ENCODE measurements around the gene KLHL36. TPM values are rescaled to one million over a fixed set of nuclear protein-coding genes. Genes with fewer than 3 reads are reported as not detected.

The KLHL36 gene
- total and polyA plus RNA-seq, 9 of the 15 experiments (the other 6 are each of a cell fraction or from before 2014, with no cell fraction given): 2.1 to 51.2 (median 18.5) TPM

DNA sequence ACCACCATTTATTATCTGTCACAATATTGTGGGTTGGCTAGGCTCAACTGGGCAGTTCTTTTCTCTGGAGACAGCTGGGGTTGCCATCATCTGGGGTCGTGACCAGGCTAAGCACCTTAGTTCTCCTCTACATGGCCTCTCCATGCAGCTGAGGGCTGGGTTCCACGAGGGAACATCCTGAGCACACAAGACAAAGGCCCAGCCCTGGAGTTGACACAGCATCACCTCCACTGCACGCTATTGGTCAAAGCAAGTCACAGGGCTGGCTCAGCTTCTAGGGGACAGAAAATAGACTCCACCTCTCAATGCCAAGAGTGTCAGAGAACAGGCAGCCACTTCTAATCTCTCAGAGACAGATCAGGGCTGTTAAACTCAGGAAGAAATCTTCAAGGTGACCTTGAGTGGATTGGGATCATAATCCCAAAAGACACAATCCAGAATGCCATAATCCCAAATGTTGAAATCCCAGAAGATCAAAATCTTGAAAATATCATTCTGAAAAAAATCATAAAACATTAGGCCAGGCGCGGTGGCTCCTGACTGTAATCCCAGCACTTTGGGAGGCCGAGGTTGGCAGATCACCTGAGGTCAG lies 38.5 kb downstream of the KLHL36 start (continued):
- TF ChIP-seq, protein P1, sequence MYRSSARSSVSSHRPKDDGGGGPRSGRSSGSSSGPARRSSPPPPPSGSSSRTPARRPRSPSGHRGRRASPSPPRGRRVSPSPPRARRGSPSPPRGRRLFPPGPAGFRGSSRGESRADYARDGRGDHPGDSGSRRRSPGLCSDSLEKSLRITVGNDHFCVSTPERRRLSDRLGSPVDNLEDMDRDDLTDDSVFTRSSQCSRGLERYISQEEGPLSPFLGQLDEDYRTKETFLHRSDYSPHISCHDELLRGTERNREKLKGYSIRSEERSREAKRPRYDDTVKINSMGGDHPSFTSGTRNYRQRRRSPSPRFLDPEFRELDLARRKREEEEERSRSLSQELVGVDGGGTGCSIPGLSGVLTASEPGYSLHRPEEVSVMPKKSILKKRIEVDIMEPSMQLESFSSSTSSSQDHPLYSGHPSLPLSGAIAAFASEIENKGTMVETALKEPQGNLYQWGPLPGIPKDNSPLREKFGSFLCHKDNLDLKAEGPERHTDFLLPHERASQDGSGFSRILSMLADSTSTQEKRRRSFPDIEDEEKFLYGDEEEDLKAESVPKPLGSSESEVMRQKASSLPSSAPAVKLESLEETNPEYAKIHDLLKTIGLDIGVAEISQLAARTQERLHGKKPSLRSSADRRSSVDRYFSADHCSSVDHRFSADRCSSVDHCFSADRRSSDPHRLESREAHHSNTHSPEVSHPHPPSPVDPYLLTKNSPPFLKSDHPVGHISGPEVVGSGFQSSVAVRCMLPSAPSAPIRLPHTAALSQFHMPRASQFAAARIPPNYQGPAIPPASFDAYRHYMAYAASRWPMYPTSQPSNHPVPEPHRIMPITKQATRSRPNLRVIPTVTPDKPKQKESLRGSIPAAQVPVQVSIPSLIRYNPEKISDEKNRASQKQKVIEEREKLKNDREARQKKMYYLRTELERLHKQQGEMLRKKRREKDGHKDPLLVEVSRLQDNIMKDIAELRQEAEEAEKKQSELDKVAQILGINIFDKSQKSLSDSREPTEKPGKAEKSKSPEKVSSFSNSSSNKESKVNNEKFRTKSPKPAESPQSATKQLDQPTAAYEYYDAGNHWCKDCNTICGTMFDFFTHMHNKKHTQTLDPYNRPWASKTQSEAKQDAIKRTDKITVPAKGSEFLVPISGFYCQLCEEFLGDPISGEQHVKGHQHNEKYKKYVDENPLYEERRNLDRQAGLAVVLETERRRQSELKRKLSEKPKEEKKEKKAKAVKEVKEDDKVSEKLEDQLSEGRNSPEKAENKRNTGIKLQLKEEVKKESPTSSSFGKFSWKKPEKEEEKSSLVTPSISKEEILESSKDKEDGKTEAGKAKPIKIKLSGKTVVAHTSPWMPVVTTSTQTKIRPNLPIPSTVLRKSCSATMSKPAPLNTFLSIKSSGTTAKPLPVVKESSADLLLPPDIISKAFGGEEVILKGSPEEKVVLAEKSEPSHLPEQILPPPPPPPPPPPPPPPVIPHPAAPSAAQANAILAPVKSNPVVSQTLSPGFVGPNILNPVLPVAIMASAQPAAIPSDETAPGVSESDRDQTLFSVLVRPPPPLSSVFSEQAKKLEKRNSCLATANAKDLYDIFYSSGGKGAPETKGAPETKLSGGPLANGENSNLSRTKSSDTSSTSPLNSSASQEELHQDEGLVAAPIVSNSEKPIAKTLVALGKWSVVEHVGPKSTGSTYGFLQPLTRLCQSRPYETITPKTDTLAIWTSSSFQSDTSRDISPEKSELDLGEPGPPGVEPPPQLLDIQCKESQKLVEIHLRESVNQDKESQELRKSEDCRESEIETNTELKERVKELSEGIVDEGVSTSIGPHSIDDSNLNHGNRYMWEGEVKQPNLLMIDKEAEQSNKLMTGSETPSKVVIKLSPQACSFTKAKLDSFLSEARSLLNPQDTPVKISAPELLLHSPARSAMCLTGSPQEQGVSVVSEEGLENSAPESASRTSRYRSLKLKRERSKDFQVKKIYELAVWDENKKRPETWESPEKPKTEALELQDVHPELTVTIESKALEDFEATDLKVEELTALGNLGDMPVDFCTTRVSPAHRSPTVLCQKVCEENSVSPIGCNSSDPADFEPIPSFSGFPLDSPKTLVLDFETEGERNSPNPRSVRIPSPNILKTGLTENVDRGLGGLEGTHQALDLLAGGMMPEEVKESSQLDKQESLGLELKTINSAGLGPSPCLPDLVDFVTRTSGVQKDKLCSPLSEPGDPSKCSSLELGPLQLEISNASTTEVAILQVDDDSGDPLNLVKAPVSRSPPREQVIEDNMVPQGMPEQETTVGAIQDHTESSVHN (IDR thresholded peaks at IDR 0.05; ENCODE audit: borderline replicate concordance in 1 of 2, low read depth in 1 of 2): no peak
- no peak for TF ChIP-seq EHMT2 (IDR thresholded peaks at IDR 0.05)
- no peak for TF ChIP-seq ZNF24 (IDR thresholded peaks at IDR 0.05)
